Activated CD8-positive, alpha-beta T cell treated with anti-CD3 and anti-CD28 coated beads, Interleukin-2, amount 10 ng/mL, durations not matched to agents 7 days and 5 days (primary cell): ENCODE results near the gene PLOD1. TPM values are rescaled to one million over a fixed set of nuclear protein-coding genes. Genes with fewer than 3 reads are reported as not detected.
A peak's percentile ranks its signal among the peaks of the same experiment; 100 is the strongest.
"Not testable (repeated sequence)": the region's sequence is repeated elsewhere in the genome, so short reads cannot be mapped to it uniquely, and the experiment has no call there.

Experiments
- ATAC-seq: fragments of 150-1000 bp; cut with Tn5 transposase; one replicate; pipeline ENCODE4 v1.10.0; 2021; ENCODE audit warnings: moderate library complexity
- CTCF ChIA-PET: fragments of 350-600 bp; sonication (Branson Sonifier 250); formaldehyde crosslinking; loops from one replicate; lab custom pipeline; 2021; ENCODE audit warnings: antibody characterized with exemption; lab: Charles Lee
- POLR2A ChIA-PET: fragments of 350-600 bp; sonication (Branson Sonifier 250); formaldehyde crosslinking; loops from one replicate; lab custom pipeline; 2021; ENCODE audit warnings: antibody characterized with exemption; lab: Charles Lee
- DNase-seq: peaks from one replicate; pipeline ENCODE4 v3.0.0-alpha.2; 2020
- H3K27ac Mint-ChIP-seq: one replicate; pipeline ENCODE4 v1.8.0; 2021; ENCODE audit warnings: mild to moderate bottlenecking, mixed read lengths
- H3K27me3 Mint-ChIP-seq: one replicate; pipeline ENCODE4 v1.8.0; 2021; ENCODE audit warnings: low read depth, mixed read lengths
- H3K36me3 Mint-ChIP-seq: one replicate; pipeline ENCODE4 v1.8.0; 2021; ENCODE audit warnings: low read depth, mixed read lengths
- H3K4me1 Mint-ChIP-seq: one replicate; pipeline ENCODE4 v1.8.0; 2021; ENCODE audit warnings: low read depth, mixed read lengths
- H3K4me3 Mint-ChIP-seq: one replicate; pipeline ENCODE4 v1.8.0; 2021; ENCODE audit warnings: mild to moderate bottlenecking, mixed read lengths
- H3K9me3 Mint-ChIP-seq: one replicate; pipeline ENCODE4 v1.8.0; 2022; ENCODE audit warnings: mixed read lengths; ENCODE audit not compliant: insufficient read depth
- total RNA-seq, 2 experiments: library from RNA; stranded (reverse); gene quantifications; one replicate each; pipeline ENCODE4 v1.2.3, GENCODE V29; 2021

PLOD1 gene
- 10 to 100 TPM; 25.0 to 26.1 TPM for total RNA-seq

- DNase-seq: peak; percentile 93
- Mint-ChIP-seq H3K9me3 (no peaks in the 10 kb centered on the region), H3K27me3 (no peaks in the 10 kb centered on the region), H3K4me1 (peaks cover 22% of the 10 kb centered on the region), H3K27ac (peak within 1 kb of the TSS; percentile 85), H3K4me3 (peak within 1 kb of the TSS; percentile 85), H3K36me3 (no peaks in the 10 kb centered on the region)
- CTCF ChIA-PET: interaction anchor here (0.7 kb wide), 1 partner anchor 26 kb away, joined by 5 read pairs; no protein-coding TSS in a partner anchor
- POLR2A ChIA-PET: interaction anchor here (0.9 to 15.4 kb wide), 2 partner anchors 25 to 46 kb away, joined by 4 to 259 read pairs; partner anchors contain the start of gene MFN2
- peak; percentile 100 for ATAC-seq
Observed at GRCh38 chr1:11934302-11935056, at the start of gene PLOD1. PLOD1 (plus strand) TSS chr1:11934717; CDS start chr1:11934780, 63 bp downstream.

GRCh38 chr1:11885916-11886315 lies 48.6 kb upstream of the PLOD1 start:
- ChIA-PET POLR2A (interaction anchor here (0.9 to 1.4 kb wide), 2 partner anchors 22 to 24 kb away, joined by 5 read pairs; no protein-coding TSS in a partner anchor), CTCF (interaction anchor here (1.4 kb wide), 1 partner anchor 47 kb away, joined by 4 read pairs; no protein-coding TSS in a partner anchor)
- Mint-ChIP-seq H3K27ac (no peak overlapping the region), H3K9me3 (no peaks in the 10 kb centered on the region), H3K4me1 (peaks cover 5% of the 10 kb centered on the region), H3K4me3 (no peak overlapping the region), H3K36me3 (no peaks in the 10 kb centered on the region), H3K27me3 (peaks cover 7% of the 10 kb centered on the region)
- ATAC-seq (no peak), DNase-seq (no peak)

DNA sequence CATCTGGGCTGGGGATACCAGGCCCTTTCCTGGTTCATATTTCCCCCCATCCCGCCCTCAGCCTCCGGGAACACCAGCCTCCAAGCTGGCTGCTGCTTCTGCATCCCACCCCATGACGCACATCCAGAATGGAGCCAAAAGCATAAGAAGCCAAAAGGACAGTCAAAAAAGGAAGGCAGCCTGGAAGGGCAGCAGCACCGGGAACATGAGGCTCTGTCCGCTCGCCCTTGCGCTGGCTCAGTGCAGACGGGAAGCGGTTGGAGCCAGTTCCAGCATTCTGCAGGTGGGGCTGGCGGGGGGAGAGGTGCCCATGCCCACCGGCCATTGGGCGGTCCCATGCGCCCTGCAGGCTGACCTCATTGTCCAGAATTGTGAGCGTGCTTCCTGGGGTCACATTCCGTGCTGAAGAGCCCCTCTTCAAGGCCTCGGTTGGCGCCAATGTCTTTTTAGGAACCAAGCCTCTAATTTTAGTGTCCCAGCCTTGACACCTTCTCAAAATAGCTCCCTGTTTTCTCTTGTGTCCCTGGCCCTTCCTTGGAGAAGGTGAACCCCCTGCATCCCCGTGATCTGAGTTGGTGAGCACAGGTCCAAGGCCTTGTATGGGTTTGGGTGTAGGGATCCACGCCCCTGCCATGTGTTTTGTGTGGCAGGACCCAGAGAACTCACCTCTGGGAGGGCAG lies 47.4 kb upstream of the PLOD1 start:
- Mint-ChIP-seq H3K27me3 (peaks cover 8% of the 10 kb centered on the region), H3K27ac (no peak overlapping the region), H3K4me3 (no peak overlapping the region), H3K36me3 (no peaks in the 10 kb centered on the region), H3K9me3 (no peaks in the 10 kb centered on the region), H3K4me1 (peaks cover 5% of the 10 kb centered on the region)
- ChIA-PET CTCF (interaction anchor here (1.4 kb wide), 1 partner anchor 49 kb away, joined by 4 read pairs; no protein-coding TSS in a partner anchor), POLR2A (interaction anchor here (0.6 to 2.3 kb wide), 3 partner anchors 21 to 30 kb away, joined by 3 to 16 read pairs (median 5); no protein-coding TSS in a partner anchor)
- DNase-seq: no peak
- no peak for ATAC-seq

GRCh38 chr1:11887666-11888007 lies 46.9 kb upstream of the PLOD1 start:
- ATAC-seq: no peak
- Mint-ChIP-seq H3K27me3 (peaks cover 7% of the 10 kb centered on the region), H3K4me1 (peaks cover 5% of the 10 kb centered on the region), H3K36me3 (no peaks in the 10 kb centered on the region), H3K9me3 (no peaks in the 10 kb centered on the region), H3K4me3 (no peak overlapping the region), H3K27ac (no peak overlapping the region)
- no peak for DNase-seq
- POLR2A ChIA-PET: interaction anchor here (1.0 to 2.3 kb wide), 2 partner anchors 20 to 23 kb away, joined by 3 to 16 read pairs; no protein-coding TSS in a partner anchor
- CTCF ChIA-PET: no interaction called here

GRCh38 chr1:11888206-11888876 lies 46.2 kb upstream of the PLOD1 start:
- Mint-ChIP-seq H3K4me3 (no peak overlapping the region), H3K36me3 (no peaks in the 10 kb centered on the region), H3K27ac (no peak overlapping the region), H3K9me3 (no peaks in the 10 kb centered on the region), H3K4me1 (no peaks in the 10 kb centered on the region), H3K27me3 (peaks cover 7% of the 10 kb centered on the region)
- POLR2A ChIA-PET: interaction anchor here (1.0 to 2.3 kb wide), 2 partner anchors 20 to 22 kb away, joined by 3 to 16 read pairs; no protein-coding TSS in a partner anchor
- no peak for ATAC-seq
- DNase-seq: no peak
- CTCF ChIA-PET: no interaction called here

GRCh38 chr1:11888877-11889208 lies 45.7 kb upstream of the PLOD1 start:
- Mint-ChIP-seq H3K9me3 (no peaks in the 10 kb centered on the region), H3K27ac (no peak overlapping the region), H3K4me1 (no peaks in the 10 kb centered on the region), H3K27me3 (peaks cover 7% of the 10 kb centered on the region), H3K4me3 (no peak overlapping the region), H3K36me3 (no peaks in the 10 kb centered on the region)
- ChIA-PET CTCF (no interaction called here), POLR2A (interaction anchor here (1.0 to 2.3 kb wide), 2 partner anchors 19 to 21 kb away, joined by 3 to 16 read pairs; no protein-coding TSS in a partner anchor)
- no peak for DNase-seq
- ATAC-seq: no peak

DNA sequence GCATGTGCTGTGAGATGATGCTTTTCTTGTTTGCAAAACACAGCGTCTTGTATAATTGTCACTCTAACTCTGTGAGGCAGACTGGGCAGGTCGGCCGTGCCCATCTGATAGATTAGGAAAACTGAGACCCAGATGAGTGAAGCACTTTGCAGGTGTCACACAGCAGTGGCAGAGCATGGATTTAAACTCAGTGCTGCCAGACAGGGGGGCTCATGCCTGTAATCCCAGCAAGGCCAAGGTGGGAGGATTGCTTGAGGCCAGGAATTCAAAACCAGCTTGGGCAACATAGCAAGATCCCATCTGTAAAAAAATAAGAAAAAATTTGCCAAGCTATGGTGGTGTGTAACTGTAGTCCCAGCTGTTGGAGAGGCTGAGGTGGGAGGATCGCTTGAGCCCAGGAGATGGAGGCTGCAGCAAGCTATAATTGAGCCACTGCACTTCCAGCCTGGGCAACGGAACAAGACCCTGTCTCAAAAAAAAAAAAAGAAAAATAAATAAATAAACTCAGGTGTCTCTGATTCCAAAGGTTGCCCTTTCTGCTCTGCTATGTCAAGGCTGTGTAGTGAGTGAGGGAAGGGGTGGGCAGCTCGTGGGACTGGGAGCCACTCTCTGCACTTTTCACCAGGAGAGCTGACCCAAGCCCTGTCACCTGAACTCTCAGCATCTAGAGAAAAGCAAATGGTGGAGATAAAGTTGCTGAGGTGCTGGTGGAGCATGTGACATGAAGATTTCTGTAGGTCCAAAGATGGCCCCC lies 42.9 kb upstream of the PLOD1 start:
- CTCF ChIA-PET: interaction anchor here (0.7 to 3.4 kb wide), 7 partner anchors 50 to 773 kb away, joined by 3 to 20 read pairs (median 5); no protein-coding TSS in a partner anchor
- Mint-ChIP-seq H3K9me3 (no peaks in the 10 kb centered on the region), H3K27me3 (peaks cover 16% of the 10 kb centered on the region), H3K4me1 (no peaks in the 10 kb centered on the region), H3K36me3 (no peaks in the 10 kb centered on the region), H3K4me3 (no peak overlapping the region), H3K27ac (no peak overlapping the region)
- POLR2A ChIA-PET: interaction anchor here (3.4 kb wide), 1 partner anchor 17 kb away, joined by 51 read pairs; no protein-coding TSS in a partner anchor
- ATAC-seq: no peak
- no peak for DNase-seq

- H3K27ac Mint-ChIP-seq: no peak overlapping the region
- no peaks in the 10 kb centered on the region for H3K9me3 Mint-ChIP-seq
- H3K36me3 Mint-ChIP-seq: no peaks in the 10 kb centered on the region
- no peak overlapping the region for H3K4me3 Mint-ChIP-seq
- ChIA-PET POLR2A (interaction anchor here (0.6 to 4.0 kb wide), 3 partner anchors 14 to 143 kb away, joined by 3 to 51 read pairs (median 23); no protein-coding TSS in a partner anchor), CTCF (interaction anchor here (1.0 to 3.4 kb wide), 6 partner anchors 38 to 80 kb away, joined by 3 to 20 read pairs (median 4); no protein-coding TSS in a partner anchor)
- H3K4me1 Mint-ChIP-seq: no peaks in the 10 kb centered on the region
- DNase-seq: peak; percentile 78
- ATAC-seq: peak; percentile 89
- H3K27me3 Mint-ChIP-seq: peaks cover 27% of the 10 kb centered on the region
Observed at GRCh38 chr1:11893907-11894251, 40.6 kb upstream of the PLOD1 start.

DNA sequence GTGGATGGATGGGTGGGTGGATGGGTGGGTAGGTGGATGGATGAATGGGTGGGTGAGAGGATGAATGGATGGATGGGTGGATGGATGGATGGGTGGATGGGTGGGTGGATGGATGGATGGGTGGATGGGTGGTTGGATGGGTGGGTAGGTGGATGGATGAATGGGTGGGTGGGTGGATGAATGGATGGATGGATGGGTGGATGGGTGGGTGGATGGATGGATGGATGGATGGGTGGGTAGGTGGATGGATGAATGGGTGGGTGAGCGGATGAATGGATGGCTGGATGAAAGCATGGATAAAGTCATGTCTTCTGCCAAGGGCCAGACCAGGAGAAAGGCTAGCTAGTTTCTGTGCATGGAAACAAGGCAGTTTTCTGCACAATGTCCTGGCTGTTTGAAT lies 40.0 kb upstream of the PLOD1 start:
- ATAC-seq, H3K4me3 Mint-ChIP-seq, H3K9me3 Mint-ChIP-seq: not testable (repeated sequence)

DNA sequence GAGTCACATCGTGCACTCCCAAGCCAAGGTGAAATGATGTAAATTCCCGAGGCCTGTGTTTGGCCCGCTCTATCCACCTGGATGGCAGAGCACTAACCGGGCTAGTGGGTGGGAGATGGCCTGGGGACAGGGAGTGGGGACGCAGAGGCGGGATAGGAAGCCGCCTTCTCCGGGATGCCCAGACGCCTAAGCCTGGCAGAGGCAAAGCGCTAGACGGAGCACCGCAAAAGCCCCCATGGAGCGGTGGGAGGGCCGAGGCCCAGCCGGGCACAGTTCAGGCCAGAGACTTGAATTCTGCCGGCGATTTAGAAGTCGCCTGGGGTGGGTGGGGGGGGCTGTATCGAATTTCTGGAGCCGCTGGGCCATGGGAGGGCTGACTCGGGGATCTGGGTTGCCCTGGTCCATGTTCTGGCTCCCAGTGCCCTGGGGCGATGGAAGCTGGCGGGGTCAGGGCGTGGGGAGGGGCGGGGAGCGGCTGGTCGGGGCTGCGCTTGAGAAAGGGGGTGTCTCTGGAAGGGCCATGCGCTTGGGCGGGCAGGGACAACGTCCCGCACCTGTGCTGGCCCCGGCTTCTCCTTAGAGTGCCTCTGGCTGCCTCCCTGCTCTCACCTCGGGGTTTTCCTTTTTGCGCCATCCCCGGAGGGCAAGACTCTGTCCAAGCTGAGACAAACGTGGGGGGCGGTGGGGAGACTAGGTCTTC lies 36.3 kb upstream of the PLOD1 start:
- CTCF ChIA-PET: no interaction called here
- peaks cover 36% of the 10 kb centered on the region for H3K27me3 Mint-ChIP-seq

More for the DNA sequence above, 40.0 kb upstream of the PLOD1 start:
- not testable (repeated sequence) for DNase-seq, H3K36me3 Mint-ChIP-seq, H3K4me1 Mint-ChIP-seq, H3K27ac Mint-ChIP-seq
- ChIA-PET CTCF (interaction anchor here (1.0 to 1.5 kb wide), 3 partner anchors 55 to 79 kb away, joined by 3 read pairs; no protein-coding TSS in a partner anchor), POLR2A (interaction anchor here (0.6 to 4.0 kb wide), 2 partner anchors 14 to 143 kb away, joined by 3 to 23 read pairs; no protein-coding TSS in a partner anchor)
- peaks cover 33% of the 10 kb centered on the region for H3K27me3 Mint-ChIP-seq

More for the DNA sequence above, 36.3 kb upstream of the PLOD1 start:
- no peaks in the 10 kb centered on the region for H3K4me1 Mint-ChIP-seq
- no peak for ATAC-seq
- no peak overlapping the region for H3K27ac Mint-ChIP-seq
- no peaks in the 10 kb centered on the region for H3K9me3 Mint-ChIP-seq
- no peak for DNase-seq
- POLR2A ChIA-PET: interaction anchor here (1.3 to 2.4 kb wide), 2 partner anchors 10 to 11 kb away, joined by 9 to 50 read pairs; no protein-coding TSS in a partner anchor
- H3K36me3 Mint-ChIP-seq: no peaks in the 10 kb centered on the region
- no peak overlapping the region for H3K4me3 Mint-ChIP-seq
